HFF-Myc (cell line): ENCODE measurements around the gene ARHGAP19.

Experiments
- DNase-seq: peaks from one replicate; pipeline ENCODE4 v3.0.0-alpha.2; 2011; ENCODE audit warnings: low read depth; ENCODE audit errors: extremely low read depth
- H3K4me3 ChIP-seq: replicated peaks from 2 replicates; pipeline ENCODE4 v1.5.1; 2011; ENCODE audit warnings: low read depth, mild to moderate bottlenecking, control low read depth, low read length
- CTCF ChIP-seq: IDR thresholded peaks from 2 replicates; pipeline ENCODE4 v1.5.1; 2012; ENCODE audit warnings: mild to moderate bottlenecking, low read depth, low read length, control low read depth; ENCODE audit errors: missing control alignments

ARHGAP19 gene

GRCh38 chr10:97197030-97197500 lies 95.4 kb downstream of the ARHGAP19 start:
- DNase-seq: no peak
- TF ChIP-seq CTCF: no peak
- H3K4me3 ChIP-seq: no peak overlapping the region

DNA sequence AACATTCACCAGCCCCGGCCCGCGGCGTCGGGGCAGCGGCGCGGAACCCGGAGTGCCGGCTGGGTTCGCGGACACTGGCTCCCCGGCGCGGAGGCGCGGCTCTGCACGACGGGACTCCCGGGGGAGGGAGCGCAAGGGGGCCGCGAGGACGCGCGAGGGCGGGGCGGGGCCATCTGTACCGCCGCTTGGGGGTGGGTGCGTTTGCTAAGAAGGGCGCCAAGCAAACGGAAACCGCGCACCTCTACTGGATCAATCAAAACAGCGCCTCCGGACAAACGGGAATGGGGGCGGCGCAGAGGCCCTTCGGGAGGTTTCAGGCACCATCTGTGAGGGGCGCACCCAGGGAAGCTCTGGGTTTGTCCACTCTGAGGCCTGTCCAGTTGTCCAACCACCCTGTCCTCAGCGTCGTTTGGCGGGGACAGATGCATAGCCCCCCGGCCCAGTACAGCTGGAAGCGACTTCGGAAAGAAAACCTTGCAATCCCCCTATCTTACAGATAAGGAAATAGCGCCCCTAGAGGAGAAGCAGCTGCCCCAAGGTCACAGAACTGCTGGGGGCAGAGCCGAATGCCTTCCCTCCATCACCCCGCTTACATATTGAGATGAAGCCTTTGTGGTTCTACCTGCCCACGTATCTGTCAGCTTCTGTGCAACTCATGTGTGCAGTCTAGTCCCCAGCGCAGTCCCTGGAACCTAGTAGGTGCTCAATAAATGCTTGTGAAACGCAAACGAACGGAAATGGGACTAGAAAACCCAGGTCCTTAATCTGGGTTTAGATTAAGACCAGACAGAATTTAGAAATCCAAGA lies 96.0 kb downstream of the ARHGAP19 start:
- DNase-seq: no peak

DNA sequence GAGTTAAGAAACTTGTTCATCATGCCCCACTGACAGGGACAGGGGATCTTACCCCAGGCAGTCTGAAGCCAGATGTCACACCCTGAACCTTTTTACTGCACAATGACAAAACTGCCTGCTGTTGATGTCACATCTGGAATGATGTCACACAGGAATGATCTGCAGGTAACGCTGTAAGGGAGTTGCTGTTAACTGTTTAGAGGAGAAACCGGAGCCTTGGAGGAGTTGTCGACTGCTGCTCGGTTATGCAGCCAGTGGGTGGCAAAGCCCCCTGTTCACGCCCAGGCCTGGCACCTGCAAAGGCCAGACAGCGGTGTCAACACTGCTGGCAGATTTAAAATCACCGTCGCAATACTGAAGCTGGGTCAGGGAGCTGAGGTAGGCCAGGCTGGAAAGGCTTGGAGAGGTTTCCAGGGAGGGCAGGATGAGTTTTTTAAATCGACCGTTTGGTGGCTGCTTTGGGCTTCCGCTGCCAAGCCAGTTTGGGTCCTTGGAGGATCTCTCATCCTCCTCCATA lies 96.7 kb downstream of the ARHGAP19 start:
- peak overlapping the region; percentile 35 for H3K4me3 ChIP-seq
- TF ChIP-seq CTCF: no peak
- DNase-seq: no peak

More for the DNA sequence above, 96.0 kb downstream of the ARHGAP19 start:
- TF ChIP-seq CTCF: peak; percentile 81
- H3K4me3 ChIP-seq: peak overlapping the region; percentile 35

GRCh38 chr10:97192952-97193435 lies 99.4 kb downstream of the ARHGAP19 start:
- no peak for DNase-seq
- TF ChIP-seq CTCF: no peak

GRCh38 chr10:97190450-97190849 lies 102.0 kb downstream of the ARHGAP19 start:
- no peak for TF ChIP-seq CTCF
- no peak for DNase-seq
- H3K4me3 ChIP-seq: no peak overlapping the region

More at GRCh38 chr10:97192952-97193435, 99.4 kb downstream of the ARHGAP19 start:
- H3K4me3 ChIP-seq: no peak overlapping the region

GRCh38 chr10:97188261-97188711 lies 104.2 kb downstream of the ARHGAP19 start:
- no peak for DNase-seq
- TF ChIP-seq CTCF: no peak
- no peak overlapping the region for H3K4me3 ChIP-seq
